Camera-type eye (tissue), 1 donor: ENCODE measurements around the gene CTH. TPM values are rescaled to one million over a fixed set of nuclear protein-coding genes. Genes with fewer than 3 reads are reported as not detected.

Source experiments
- total RNA-seq: library from RNA; depleted of rRNA; stranded (reverse); fragments of >200 nt; gene quantifications from one replicate; pipeline ENCODE4 v1.2.3, GENCODE V29; 2014

The CTH gene
- total RNA-seq = 7.2 TPM

GRCh38 chr1:70410604-70411359, at the start of gene CTH:
CTH (plus strand) TSS chr1:70411268; CDS start chr1:70411416, 148 bp downstream.

Other genes with a start within 250 kb of the CTH start
- gene LRRC40, start 205.7 kb upstream of the CTH start, total RNA-seq = 39.9 TPM
- 259 TPM for gene SRSF11, start 189.9 kb upstream of the CTH start, total RNA-seq
- gene ANKRD13C, start 56.5 kb upstream of the CTH start, total RNA-seq = 61.1 TPM